Umbilical cord (tissue), 2 donors: ENCODE results near the gene PPP4C. TPM values are rescaled to one million over a fixed set of nuclear protein-coding genes. Genes with fewer than 3 reads are reported as not detected.
A peak's percentile ranks its signal among the peaks of the same experiment; 100 is the strongest.

ENCODE experiments used
- DNase-seq: peaks from one replicate; pipeline ENCODE4 v3.0.0-alpha.2; 2015; ENCODE audit warnings: low spot score
- total RNA-seq: library from RNA; depleted of rRNA; stranded (reverse); fragments of >200 nt; gene quantifications from one replicate; pipeline ENCODE4 v1.2.3, GENCODE V29; 2014; ENCODE audit warnings: low replicate concordance; ENCODE audit not compliant: insufficient read depth

PPP4C gene
- total RNA-seq, 1 donor from 2014 or later: 46.5 TPM

- no peak for DNase-seq
Measured at GRCh38 chr16:30082545-30083090, 6.8 kb downstream of the PPP4C start.

DNA sequence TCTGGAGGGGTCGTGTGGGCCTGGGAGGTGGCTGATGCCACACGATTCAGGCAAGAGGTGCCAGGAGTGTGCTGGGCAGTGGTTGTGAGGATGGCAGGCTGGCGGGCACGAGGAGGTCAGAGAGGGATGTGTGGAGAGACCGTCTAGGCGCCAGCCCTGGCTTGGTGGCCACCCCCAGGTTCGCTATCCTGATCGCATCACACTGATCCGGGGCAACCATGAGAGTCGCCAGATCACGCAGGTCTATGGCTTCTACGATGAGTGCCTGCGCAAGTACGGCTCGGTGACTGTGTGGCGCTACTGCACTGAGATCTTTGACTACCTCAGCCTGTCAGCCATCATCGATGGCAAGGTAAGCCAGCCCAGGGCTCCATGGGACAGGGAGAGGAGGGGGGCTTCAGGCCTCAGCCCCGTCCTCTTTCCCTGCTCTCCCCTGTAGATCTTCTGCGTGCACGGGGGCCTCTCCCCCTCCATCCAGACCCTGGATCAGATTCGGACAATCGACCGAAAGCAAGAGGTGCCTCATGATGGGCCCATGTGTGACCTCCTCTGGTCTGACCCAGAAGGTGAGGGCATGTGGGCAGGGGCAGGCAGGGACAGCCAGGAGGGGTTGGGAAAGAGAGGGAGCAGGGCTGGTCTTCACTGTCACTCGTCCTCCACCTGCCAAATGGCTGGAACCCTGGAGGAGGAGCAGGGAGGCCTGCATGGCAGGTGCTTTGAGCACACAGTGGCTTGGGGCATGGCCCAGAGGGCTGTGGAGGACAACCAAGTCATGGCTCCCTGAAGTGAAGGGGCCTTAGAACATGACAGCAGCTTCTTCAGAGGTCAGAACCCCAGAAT, 7.6 kb downstream of the PPP4C start:
- no peak for DNase-seq

DNA sequence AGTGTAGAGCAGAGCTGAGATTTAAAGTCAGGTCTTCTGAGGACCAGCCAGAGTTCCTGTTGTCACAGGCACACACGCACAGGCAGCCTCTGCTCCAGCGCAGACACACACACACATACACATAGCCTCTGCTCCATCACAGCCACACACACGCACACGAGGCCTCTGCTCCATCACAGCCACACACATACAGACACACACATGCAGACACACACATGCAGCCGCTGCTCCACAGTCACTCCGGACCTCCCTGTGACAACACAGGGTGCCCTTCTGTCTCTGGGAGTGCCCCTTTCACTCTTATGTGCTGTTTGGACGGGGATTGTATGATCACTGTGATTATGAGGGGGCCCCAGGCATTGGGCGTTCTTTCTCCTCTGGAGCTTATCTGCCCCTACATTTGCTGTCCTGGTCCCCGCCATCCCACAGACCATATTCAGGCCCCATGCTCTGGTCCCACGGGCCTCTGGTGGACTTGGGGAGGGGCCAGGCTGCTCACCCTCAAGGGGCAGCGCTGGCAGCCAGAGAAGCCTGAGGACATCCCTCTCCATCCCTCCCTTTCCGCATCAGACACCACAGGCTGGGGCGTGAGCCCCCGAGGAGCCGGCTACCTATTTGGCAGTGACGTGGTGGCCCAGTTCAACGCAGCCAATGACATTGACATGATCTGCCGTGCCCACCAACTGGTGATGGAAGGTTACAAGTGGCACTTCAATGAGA, 8.5 kb downstream of the PPP4C start:
- no peak for DNase-seq

DNA sequence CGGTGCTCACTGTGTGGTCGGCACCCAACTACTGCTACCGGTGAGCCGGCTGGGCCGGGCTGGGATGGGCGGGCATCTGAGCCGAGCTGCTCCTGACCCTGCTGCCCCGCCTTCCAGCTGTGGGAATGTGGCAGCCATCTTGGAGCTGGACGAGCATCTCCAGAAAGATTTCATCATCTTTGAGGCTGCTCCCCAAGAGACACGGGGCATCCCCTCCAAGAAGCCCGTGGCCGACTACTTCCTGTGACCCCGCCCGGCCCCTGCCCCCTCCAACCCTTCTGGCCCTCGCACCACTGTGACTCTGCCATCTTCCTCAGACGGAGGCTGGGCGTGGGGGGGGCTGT, 9.0 kb downstream of the PPP4C start:
- no peak for DNase-seq

- no peak for DNase-seq
Measured at GRCh38 chr16:30085247-30085646, 9.5 kb downstream of the PPP4C start.

DNA sequence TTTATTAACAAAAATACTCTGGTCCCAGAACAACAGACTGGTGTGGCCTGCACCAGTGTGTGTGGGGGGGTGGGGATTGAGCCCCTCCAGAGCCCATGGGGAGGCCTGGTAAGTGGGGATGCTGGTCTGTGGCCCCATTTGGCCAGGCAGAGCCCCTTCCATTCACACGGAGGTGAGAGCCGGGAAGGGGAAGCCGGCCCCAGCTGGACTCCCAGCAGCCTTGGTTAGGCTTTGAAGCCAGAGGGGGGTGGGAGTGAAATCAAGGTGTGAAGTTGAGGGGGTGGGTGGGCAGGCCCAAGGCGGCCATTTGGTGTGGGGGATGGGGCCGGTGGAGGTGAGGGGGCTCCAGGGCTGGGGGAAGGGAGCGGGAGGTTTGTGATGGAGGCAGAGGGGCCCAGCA, 10.0 kb downstream of the PPP4C start:
- no peak for DNase-seq

DNA sequence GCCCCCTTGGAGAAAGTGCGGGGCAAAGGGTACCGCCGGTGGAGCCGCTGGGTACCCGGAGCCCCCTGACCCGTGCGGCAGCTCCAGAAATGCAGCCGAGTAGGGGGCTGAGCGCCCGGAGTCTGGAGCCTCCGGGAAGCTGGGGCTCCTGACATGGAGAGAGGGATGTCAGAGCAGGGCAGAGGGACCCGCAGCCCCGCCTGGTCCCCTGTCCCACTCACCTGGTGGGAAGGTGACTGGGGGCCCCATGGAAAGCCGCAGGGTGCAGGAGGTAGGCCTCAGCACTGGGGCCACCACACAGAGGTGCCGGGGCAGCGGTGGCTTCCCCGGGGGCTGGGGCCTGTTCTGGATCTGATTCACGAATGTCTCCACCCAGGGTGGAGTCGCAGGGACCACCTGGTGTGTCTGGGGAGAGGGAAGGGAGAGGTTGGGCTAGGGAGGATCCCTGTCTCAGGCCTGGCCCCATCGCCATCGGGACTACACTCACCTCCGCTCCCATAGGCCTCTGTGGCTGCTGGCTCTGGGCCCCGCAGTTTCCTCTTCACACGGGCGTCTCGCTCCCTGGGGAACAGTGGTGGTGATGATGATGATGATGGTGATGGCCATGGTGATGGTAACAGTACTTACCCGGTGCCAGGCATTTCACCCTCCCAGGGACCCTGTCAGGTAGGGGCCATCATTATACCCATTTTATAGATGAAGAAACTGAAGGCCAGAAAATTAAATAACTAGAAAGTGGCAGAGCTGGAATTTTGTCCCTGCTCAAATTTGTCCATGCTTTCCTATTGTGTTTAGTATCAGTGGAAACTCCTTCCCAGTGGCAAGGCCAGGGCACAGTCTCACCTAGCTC, 10.7 kb downstream of the PPP4C start:
- DNase-seq: no peak

GRCh38 chr16:30087181-30087898, 11.5 kb downstream of the PPP4C start:
- no peak for DNase-seq

GRCh38 chr16:30088237-30088831, 12.5 kb downstream of the PPP4C start:
- no peak for DNase-seq

DNA sequence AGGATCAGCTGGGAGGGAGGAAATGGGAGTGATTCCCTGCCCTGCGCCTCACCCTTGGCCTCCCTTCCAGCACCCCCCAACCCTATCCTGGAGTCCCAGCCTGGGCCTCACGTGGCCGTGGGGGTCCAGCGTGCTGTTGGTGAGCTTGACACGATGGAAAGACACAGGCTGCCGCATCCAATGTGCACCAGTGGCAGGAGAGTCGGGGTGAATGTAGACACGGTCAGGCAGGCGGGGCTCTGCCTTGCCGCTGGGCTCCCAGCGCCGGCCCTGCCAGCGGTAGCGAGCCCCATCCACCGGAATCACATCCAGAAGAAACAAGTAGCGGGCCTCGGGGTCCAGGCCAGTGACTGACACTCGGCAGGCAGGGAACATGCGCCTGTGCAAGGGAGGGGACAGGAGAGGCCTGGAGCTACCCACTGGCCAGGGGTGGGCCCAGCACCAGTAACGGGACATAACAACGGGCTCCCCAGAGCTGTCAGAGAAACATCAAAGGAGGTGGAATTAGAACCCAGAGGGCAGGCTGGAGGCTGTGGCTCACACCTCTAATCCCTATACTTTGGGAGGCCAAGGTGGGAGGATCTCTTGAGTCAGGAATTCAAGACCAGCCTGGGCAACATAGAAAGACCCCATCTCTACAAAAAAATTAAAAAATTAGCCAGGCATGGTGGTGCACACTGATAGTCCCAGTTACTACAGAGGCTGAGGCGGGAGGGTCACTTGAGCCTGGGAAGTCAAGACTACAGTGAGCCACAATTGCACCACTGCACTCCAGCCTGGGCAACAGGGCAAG, 13.2 kb downstream of the PPP4C start:
- DNase-seq: no peak

- no peak for DNase-seq
Measured at GRCh38 chr16:30090610-30091331, 15.0 kb downstream of the PPP4C start.

- DNase-seq: peak; percentile 94
Measured at GRCh38 chr16:30091474-30092372, 15.9 kb downstream of the PPP4C start, which contains the start of gene TBX6. Gene TBX6, minus strand, starts transcription at chr16:30091924. Its CDS starts 731 bp downstream, at chr16:30091193.

DNA sequence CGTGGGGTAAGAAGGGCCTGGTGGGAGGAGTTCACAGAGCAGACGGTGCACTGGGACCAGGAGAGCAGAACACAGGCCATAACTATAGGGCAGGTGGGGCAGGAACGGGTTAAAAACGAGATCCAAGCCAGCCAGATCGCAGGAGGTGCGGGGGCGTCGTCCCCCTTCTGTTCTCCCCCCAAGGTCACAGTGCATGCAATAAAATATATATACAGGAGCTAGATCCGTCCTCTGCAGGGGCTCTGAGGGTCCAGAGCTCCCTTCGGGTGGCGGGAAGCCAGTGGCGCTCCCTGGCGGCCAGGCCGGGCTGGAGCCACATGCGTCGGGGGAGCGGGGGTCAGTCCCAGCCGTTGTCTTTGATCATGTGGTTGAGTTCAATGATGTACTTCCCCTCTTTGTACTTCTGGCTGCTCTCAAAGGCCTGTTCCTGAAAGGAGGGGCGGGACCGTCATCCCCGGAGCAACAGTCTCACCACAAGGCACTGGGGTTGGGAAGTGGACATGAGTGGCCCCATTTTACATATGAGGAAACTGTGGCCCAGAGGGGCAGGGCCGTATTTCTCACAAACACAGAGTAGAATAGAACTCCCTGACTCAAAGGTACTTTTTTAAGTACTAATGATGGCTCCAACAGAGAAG, 16.7 kb downstream of the PPP4C start:
- peak; percentile 75 for DNase-seq

GRCh38 chr16:30094541-30095165, 18.9 kb downstream of the PPP4C start:
- DNase-seq: no peak

GRCh38 chr16:30095166-30096078, 19.6 kb downstream of the PPP4C start:
- no peak for DNase-seq
